ENCODE data around the gene CNST. TPM values are rescaled to one million over a fixed set of nuclear protein-coding genes. Genes with fewer than 3 reads are reported as not detected.

CNST gene
- total and polyA plus RNA-seq, 2 of the 13 experiments (the other 11 are each of a cell fraction or from before 2014, with no cell fraction given): 6.3 to 12.4 TPM

DNA sequence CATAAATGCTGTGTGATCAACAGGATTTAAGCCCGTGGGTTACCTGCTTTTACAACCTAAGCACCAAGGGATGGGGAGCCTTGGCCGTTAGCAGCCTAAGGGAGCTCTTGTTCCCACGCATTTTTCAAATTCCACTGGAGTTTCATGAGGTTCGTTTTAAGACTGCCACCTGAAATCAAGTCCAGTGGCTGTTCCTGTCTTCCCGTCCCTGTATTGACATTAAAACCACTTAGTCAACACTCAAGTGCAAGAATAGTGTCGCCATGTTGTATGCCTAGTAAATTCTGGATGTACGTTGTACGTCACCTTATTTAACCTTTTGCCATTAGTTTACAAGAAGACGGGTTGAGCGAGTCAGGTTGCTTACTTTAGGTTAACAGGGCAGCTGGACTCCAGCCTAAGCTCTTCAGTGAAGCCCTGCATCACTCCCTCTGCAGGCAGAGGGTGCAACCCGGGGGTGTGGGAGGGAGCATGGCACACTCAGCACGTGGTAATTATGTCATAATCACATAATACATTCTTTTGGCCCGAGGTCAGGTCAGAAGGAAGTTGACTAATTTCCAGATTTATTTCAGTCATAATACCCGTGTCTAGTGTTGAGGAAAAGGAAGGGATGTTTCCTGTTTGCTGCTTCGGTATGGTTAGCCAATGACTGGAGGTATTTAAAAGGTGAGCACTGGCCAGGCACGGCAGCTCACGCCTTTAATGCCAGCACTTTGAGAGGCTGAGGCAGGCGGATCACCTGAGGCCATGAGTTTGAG, 42.5 kb downstream of the CNST start (continued):
- TF ChIP-seq MXD3 (CRISPR knock-in tag; IDR thresholded peaks at IDR 0.05): no peak
- TF ChIP-seq NAIF1 (CRISPR knock-in tag; IDR thresholded peaks at IDR 0.05; ENCODE audit: borderline replicate concordance): no peak
- TF ChIP-seq ZHX2 (IDR thresholded peaks at IDR 0.05; ENCODE audit: low read depth): no peak
- no peak for TF ChIP-seq ZHX2 (CRISPR knock-in tag; IDR thresholded peaks at IDR 0.05; ENCODE audit: borderline replicate concordance)
- no peak for TF ChIP-seq ZSCAN21 (CRISPR knock-in tag; IDR thresholded peaks at IDR 0.05; ENCODE audit: borderline replicate concordance)
- peak; percentile 77 for TF ChIP-seq NR2F6 (IDR thresholded peaks at IDR 0.05)
- TF ChIP-seq NR2F6 (CRISPR knock-in tag; IDR thresholded peaks at IDR 0.05): peak; percentile 70
- TF ChIP-seq FOXP1 (IDR thresholded peaks at IDR 0.05): no peak
- TF ChIP-seq FOXP1 (CRISPR knock-in tag; IDR thresholded peaks at IDR 0.05): peak; percentile 48; the same call in 1 of the 2 replicates
- 0 out of 2 replicates have a peak, but pooled peaks have one; percentile 18 for TF ChIP-seq BCL6 (CRISPR knock-in tag; IDR thresholded peaks at IDR 0.05)
- TF ChIP-seq ZNF12 (CRISPR knock-in tag; IDR thresholded peaks at IDR 0.05): no peak
- TF ChIP-seq ZFP36L2 (CRISPR knock-in tag; IDR thresholded peaks at IDR 0.05): no peak
- TF ChIP-seq, protein P1, sequence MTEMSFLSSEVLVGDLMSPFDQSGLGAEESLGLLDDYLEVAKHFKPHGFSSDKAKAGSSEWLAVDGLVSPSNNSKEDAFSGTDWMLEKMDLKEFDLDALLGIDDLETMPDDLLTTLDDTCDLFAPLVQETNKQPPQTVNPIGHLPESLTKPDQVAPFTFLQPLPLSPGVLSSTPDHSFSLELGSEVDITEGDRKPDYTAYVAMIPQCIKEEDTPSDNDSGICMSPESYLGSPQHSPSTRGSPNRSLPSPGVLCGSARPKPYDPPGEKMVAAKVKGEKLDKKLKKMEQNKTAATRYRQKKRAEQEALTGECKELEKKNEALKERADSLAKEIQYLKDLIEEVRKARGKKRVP (CRISPR knock-in tag; IDR thresholded peaks at IDR 0.05): peak in 1 of 2 experiments; percentile 40; a peak in 1 of 4 replicates
- TF ChIP-seq, protein P2, sequence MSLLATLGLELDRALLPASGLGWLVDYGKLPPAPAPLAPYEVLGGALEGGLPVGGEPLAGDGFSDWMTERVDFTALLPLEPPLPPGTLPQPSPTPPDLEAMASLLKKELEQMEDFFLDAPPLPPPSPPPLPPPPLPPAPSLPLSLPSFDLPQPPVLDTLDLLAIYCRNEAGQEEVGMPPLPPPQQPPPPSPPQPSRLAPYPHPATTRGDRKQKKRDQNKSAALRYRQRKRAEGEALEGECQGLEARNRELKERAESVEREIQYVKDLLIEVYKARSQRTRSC (CRISPR knock-in tag; IDR thresholded peaks at IDR 0.05; ENCODE audit: low read depth): no peak
- TF ChIP-seq, protein P3, sequence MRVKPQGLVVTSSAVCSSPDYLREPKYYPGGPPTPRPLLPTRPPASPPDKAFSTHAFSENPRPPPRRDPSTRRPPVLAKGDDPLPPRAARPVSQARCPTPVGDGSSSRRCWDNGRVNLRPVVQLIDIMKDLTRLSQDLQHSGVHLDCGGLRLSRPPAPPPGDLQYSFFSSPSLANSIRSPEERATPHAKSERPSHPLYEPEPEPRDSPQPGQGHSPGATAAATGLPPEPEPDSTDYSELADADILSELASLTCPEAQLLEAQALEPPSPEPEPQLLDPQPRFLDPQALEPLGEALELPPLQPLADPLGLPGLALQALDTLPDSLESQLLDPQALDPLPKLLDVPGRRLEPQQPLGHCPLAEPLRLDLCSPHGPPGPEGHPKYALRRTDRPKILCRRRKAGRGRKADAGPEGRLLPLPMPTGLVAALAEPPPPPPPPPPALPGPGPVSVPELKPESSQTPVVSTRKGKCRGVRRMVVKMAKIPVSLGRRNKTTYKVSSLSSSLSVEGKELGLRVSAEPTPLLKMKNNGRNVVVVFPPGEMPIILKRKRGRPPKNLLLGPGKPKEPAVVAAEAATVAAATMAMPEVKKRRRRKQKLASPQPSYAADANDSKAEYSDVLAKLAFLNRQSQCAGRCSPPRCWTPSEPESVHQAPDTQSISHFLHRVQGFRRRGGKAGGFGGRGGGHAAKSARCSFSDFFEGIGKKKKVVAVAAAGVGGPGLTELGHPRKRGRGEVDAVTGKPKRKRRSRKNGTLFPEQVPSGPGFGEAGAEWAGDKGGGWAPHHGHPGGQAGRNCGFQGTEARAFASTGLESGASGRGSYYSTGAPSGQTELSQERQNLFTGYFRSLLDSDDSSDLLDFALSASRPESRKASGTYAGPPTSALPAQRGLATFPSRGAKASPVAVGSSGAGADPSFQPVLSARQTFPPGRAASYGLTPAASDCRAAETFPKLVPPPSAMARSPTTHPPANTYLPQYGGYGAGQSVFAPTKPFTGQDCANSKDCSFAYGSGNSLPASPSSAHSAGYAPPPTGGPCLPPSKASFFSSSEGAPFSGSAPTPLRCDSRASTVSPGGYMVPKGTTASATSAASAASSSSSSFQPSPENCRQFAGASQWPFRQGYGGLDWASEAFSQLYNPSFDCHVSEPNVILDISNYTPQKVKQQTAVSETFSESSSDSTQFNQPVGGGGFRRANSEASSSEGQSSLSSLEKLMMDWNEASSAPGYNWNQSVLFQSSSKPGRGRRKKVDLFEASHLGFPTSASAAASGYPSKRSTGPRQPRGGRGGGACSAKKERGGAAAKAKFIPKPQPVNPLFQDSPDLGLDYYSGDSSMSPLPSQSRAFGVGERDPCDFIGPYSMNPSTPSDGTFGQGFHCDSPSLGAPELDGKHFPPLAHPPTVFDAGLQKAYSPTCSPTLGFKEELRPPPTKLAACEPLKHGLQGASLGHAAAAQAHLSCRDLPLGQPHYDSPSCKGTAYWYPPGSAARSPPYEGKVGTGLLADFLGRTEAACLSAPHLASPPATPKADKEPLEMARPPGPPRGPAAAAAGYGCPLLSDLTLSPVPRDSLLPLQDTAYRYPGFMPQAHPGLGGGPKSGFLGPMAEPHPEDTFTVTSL (CRISPR knock-in tag; IDR thresholded peaks at IDR 0.05; ENCODE audit: borderline replicate concordance): no peak
- no peak for TF ChIP-seq SRY (CRISPR knock-in tag; IDR thresholded peaks at IDR 0.05)
- TF ChIP-seq HNRNPH1 (optimal IDR thresholded peaks at IDR 0.05; ENCODE audit: low read depth, low read length): no peak

Measured in HepG2 (cell line).